GM23338 (cell line): ENCODE measurements around the gene AFAP1L2. TPM values are rescaled to one million over a fixed set of nuclear protein-coding genes. Genes with fewer than 3 reads are reported as not detected.

ENCODE experiments used
- ATAC-seq: fragments of 200-7000 bp; cut with Tn5 transposase; 3 replicates; pipeline ENCODE4 v1.9.1; 2020
- DNase-seq: peaks from one replicate; pipeline ENCODE4 v3.0.0-alpha.2; 2015; ENCODE audit warnings: low spot score
- H2AFZ ChIP-seq: fragments of 200-600 bp; sonication (generic); 2 replicates; pipeline ENCODE4 v1.8.0; 2016; ENCODE audit warnings: antibody characterized with exemption, mild to moderate bottlenecking, moderate library complexity
- H3F3A ChIP-seq: fragments of 200-600 bp; sonication (generic); replicated peaks from 2 replicates; pipeline ENCODE4 v1.8.0; 2017; ENCODE audit warnings: antibody characterized with exemption, mixed run types, low read depth
- H3K27ac ChIP-seq: fragments of 200-600 bp; sonication (generic); 2 replicates; pipeline ENCODE4 v1.6.1; 2016; ENCODE audit warnings: low read depth
- H3K27me3 ChIP-seq: fragments of 200-600 bp; sonication (generic); 2 replicates; pipeline ENCODE4 v1.8.0; 2016; ENCODE audit warnings: mild to moderate bottlenecking, mixed run types, moderate library complexity; ENCODE audit not compliant: insufficient read depth
- H3K36me3 ChIP-seq: fragments of 200-600 bp; sonication (generic); 2 replicates; pipeline ENCODE4 v1.8.0; 2016; ENCODE audit warnings: mild to moderate bottlenecking; ENCODE audit not compliant: insufficient read depth
- H3K4me1 ChIP-seq: fragments of 200-600 bp; sonication (generic); 2 replicates; pipeline ENCODE4 v1.8.0; 2016; ENCODE audit warnings: mild to moderate bottlenecking, moderate library complexity; ENCODE audit not compliant: insufficient read depth
- H3K4me2 ChIP-seq: fragments of 200-600 bp; sonication (generic); 2 replicates; pipeline ENCODE4 v1.7.1; 2017; ENCODE audit warnings: mixed run types
- H3K4me3 ChIP-seq: fragments of 200-600 bp; sonication (generic); 2 replicates; pipeline ENCODE4 v1.6.1; 2016; ENCODE audit warnings: mixed run types
- H3K79me2 ChIP-seq: fragments of 200-600 bp; sonication (generic); replicated peaks from 2 replicates; pipeline ENCODE4 v1.8.0; 2017; ENCODE audit warnings: mild to moderate bottlenecking; ENCODE audit not compliant: insufficient read depth
- H3K9me2 ChIP-seq: fragments of 200-600 bp; sonication (generic); 2 replicates; pipeline ENCODE4 v1.8.0; 2017; ENCODE audit not compliant: insufficient read depth
- H4K20me1 ChIP-seq: fragments of 200-600 bp; sonication (generic); replicated peaks from 2 replicates; pipeline ENCODE4 v1.8.0; 2017; ENCODE audit warnings: mild to moderate bottlenecking; ENCODE audit not compliant: insufficient read depth
- H3K27ac Mint-ChIP-seq: 2 replicates; pipeline ENCODE4 v1.8.0; 2020; ENCODE audit warnings: inconsistent platforms, mild to moderate bottlenecking, moderate library complexity, mixed read lengths
- H3K27me3 Mint-ChIP-seq: 3 replicates; pipeline ENCODE4 v1.8.0; 2022; ENCODE audit warnings: low read depth, mild to moderate bottlenecking, moderate library complexity, mixed read lengths, inconsistent platforms; ENCODE audit not compliant: insufficient read depth, poor library complexity
- H3K36me3 Mint-ChIP-seq: 3 replicates; pipeline ENCODE4 v1.8.0; 2021; ENCODE audit warnings: low read depth, mild to moderate bottlenecking, inconsistent platforms, moderate library complexity, mixed read lengths
- H3K4me1 Mint-ChIP-seq: 3 replicates; pipeline ENCODE4 v1.8.0; 2020; ENCODE audit warnings: mild to moderate bottlenecking, inconsistent platforms, mixed read lengths
- H3K4me3 Mint-ChIP-seq: 3 replicates; pipeline ENCODE4 v1.8.0; 2021; ENCODE audit warnings: moderate library complexity, mild to moderate bottlenecking, inconsistent platforms, mixed read lengths
- H3K9me3 Mint-ChIP-seq: 3 replicates; pipeline ENCODE4 v1.8.0; 2020; ENCODE audit warnings: moderate library complexity, mild to moderate bottlenecking, inconsistent platforms, mixed read lengths
- CREB1 ChIP-seq: fragments of 250-450 bp; sonication (Bioruptor Pico); IDR thresholded peaks from 2 replicates; pipeline ENCODE4 v1.5.0; 2020; ENCODE audit warnings: low read depth, mild to moderate bottlenecking, moderate library complexity
- EZH2 ChIP-seq: fragments of 200-600 bp; sonication (generic); IDR thresholded peaks from one replicate; pipeline ENCODE4 v1.8.0; 2017; ENCODE audit warnings: antibody characterized with exemption, mild to moderate bottlenecking, low read depth; ENCODE audit not compliant: unreplicated experiment
- EZH2phosphoT487 ChIP-seq: fragments of 200-600 bp; sonication (generic); IDR thresholded peaks from one replicate; pipeline ENCODE4 v1.8.1; 2018; ENCODE audit warnings: antibody characterized with exemption; ENCODE audit not compliant: unreplicated experiment
- NANOG ChIP-seq: IDR thresholded peaks from 2 replicates; pipeline ENCODE4 v1.6.1; 2016; ENCODE audit warnings: antibody characterized with exemption, borderline replicate concordance
- STAT1 ChIP-seq: IDR thresholded peaks from one replicate; pipeline ENCODE4 v1.6.1; 2016; ENCODE audit warnings: antibody characterized with exemption; ENCODE audit not compliant: unreplicated experiment
- ZNF114 ChIP-seq: fragments of 250-450 bp; sonication (Bioruptor Pico); IDR thresholded peaks from 2 replicates; pipeline ENCODE4 v1.5.0; 2020; ENCODE audit warnings: mild to moderate bottlenecking, moderate library complexity
- polyA plus RNA-seq: library from polyadenylated mRNA; unstranded; fragments of >200 nt; fragmentation: Nextera tagmentation; extraction: Ambion mirVana; gene quantifications from 2 replicates; pipeline ENCODE4 v1.2.1, GENCODE V29; 2016
- total RNA-seq: library from RNA; depleted of rRNA; stranded (reverse); fragments of >200 nt; shearing (Covaris generic); gene quantifications from 2 replicates; pipeline ENCODE4 v1.2.3, GENCODE V29; 2014
- TF ChIP-seq, protein P1 (sequence below): IDR thresholded peaks from 2 replicates; pipeline ENCODE4 v1.6.1; 2016; ENCODE audit warnings: antibody characterized with exemption

Gene AFAP1L2
- total and polyA plus RNA-seq, 2 experiments from 2014 or later = 2.3 to 6.5 TPM

DNA sequence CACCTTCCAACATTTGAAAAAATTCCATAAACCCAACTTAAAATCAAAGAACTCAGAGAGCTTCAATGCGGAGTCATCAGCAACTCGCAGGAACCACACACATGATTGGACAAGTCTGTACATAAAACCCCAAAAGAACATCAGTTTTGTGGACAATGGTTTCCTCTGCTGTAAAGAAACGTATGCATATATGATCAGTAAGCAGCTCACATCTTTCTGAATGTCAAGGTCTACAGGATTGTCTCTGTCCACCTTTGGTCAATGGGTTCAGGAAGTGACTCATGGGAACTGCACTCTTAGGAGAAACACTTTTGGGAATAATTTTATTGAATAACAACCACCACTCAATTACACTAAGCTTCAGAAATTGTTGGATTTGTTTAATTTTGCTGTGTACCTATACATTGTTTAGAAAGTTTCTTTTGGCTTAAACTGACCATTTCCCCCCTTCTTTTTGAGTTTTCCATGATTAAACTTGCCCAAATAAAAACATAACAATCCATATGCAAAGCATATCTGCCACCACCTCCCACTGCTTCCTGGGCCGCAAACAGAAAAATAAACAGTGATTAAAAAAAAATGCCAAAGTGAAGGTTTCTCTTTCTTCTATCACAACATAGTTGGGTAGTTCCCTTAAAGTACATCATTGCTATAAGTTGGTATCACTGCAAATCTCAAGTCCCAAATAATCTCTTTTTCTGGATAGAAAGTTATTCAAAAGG is 27.3 kb upstream of the AFAP1L2 start:
- Mint-ChIP-seq H3K4me1 (peaks cover 3% of the 10 kb centered on the region; the same call in 2 of the 3 replicates), H3K4me3 (no peak overlapping the region), H3K9me3 (no peaks in the 10 kb centered on the region), H3K27me3 (peaks cover 4% of the 10 kb centered on the region), H3K27ac (no peak overlapping the region), H3K36me3 (peaks cover 6% of the 10 kb centered on the region; the same call in 2 of the 3 replicates)
- ATAC-seq = no peak
- Histone ChIP-seq H3K36me3 (peaks cover 9% of the 10 kb centered on the region; the same call in 1 of the 2 replicates), H3K4me1 (no peaks in the 10 kb centered on the region), H4K20me1 (no peaks in the 10 kb centered on the region), H3K27ac (no peak overlapping the region), H3K4me3 (no peak overlapping the region), H3F3A (no peaks in the 10 kb centered on the region), H3K4me2 (no peak overlapping the region), H3K79me2 (no peaks in the 10 kb centered on the region), H2AFZ (no peak overlapping the region), H3K9me2 (no peaks in the 10 kb centered on the region; the same call in 1 of the 2 replicates), H3K27me3 (no peaks in the 10 kb centered on the region)
- no peak for DNase-seq
- TF ChIP-seq NANOG (no peak), EZH2phosphoT487 (no peak), EZH2 (no peak), ZNF114 (CRISPR knock-in tag) (no peak), STAT1 (no peak)
- TF ChIP-seq, protein P1, sequence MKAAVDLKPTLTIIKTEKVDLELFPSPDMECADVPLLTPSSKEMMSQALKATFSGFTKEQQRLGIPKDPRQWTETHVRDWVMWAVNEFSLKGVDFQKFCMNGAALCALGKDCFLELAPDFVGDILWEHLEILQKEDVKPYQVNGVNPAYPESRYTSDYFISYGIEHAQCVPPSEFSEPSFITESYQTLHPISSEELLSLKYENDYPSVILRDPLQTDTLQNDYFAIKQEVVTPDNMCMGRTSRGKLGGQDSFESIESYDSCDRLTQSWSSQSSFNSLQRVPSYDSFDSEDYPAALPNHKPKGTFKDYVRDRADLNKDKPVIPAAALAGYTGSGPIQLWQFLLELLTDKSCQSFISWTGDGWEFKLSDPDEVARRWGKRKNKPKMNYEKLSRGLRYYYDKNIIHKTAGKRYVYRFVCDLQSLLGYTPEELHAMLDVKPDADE = no peak

DNA sequence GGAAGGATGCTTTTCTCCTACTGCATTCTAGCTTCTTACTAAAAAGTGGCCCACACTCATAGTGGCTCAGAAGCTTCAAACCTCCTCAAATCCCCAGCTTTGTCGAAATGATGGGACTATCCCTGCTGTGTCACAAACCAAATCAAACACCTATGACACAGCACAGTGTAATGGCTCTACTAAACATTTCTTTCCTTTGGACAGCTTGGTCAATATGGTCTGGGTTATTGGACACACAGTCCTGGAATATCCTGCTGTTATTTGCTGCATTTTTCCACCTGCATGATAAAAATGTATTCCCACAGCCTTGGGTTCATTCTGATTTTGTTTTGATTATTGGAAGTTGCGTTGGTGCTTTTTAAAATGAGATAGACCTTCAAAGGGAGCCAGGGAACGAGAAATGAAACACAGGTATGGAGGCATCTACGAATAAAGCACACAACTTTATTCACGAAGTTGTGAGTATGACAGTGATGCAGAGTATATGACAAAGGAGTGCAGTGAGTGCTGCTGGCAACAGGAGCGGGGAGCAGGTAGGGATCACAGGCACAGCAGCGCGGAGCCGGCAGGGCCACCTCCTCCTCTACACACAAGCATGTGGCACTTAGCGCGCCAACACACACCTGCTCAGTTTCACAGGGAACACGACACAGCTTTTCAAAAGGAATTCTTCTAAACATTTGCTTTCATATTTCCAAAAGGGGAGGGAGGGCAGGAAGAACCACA is 26.5 kb upstream of the AFAP1L2 start:
- ATAC-seq = no peak
- Histone ChIP-seq H3K79me2 (no peaks in the 10 kb centered on the region), H3K4me3 (no peak overlapping the region)

More for the DNA sequence above, 26.5 kb upstream of the AFAP1L2 start:
- Mint-ChIP-seq H3K27ac (no peak overlapping the region), H3K36me3 (no peaks in the 10 kb centered on the region), H3K4me1 (peaks cover 3% of the 10 kb centered on the region; the same call in 2 of the 3 replicates), H3K4me3 (no peak overlapping the region), H3K9me3 (no peaks in the 10 kb centered on the region), H3K27me3 (peaks cover 4% of the 10 kb centered on the region)
- H3K4me1 ChIP-seq = no peaks in the 10 kb centered on the region
- H3F3A ChIP-seq = no peaks in the 10 kb centered on the region
- H3K36me3 ChIP-seq = peaks cover 5% of the 10 kb centered on the region; the same call in 1 of the 2 replicates
- no peak for TF ChIP-seq CREB1
- H3K27ac ChIP-seq = no peak overlapping the region
- H3K27me3 ChIP-seq = no peaks in the 10 kb centered on the region
- no peak overlapping the region for H3K4me2 ChIP-seq
- H2AFZ ChIP-seq = no peak overlapping the region
- no peak for DNase-seq
- no peaks in the 10 kb centered on the region; the same call in 1 of the 2 replicates for H3K9me2 ChIP-seq
- H4K20me1 ChIP-seq = no peaks in the 10 kb centered on the region
